ENCODE results near the gene EBF3.

DNA sequence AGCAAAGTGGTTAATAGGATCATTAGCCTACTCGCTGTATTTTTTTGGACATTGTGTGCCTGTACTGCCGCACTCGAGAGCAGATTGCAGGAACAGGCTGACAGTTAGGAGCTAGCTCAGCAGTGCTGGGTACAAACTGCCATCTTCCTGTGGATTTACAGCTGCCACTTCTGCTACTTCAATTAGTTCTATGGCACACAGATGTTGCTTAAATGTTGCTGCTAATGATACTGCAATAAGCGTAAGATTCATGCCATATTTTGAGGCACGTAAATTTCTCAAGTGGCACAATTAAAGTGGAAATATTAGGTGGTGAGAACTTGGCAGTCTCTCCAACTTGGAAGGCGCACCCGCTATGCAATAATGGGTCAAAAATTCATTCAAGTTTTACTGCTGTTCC is 171.9 kb downstream of the EBF3 start:
- TF ChIP-seq, protein P1, sequence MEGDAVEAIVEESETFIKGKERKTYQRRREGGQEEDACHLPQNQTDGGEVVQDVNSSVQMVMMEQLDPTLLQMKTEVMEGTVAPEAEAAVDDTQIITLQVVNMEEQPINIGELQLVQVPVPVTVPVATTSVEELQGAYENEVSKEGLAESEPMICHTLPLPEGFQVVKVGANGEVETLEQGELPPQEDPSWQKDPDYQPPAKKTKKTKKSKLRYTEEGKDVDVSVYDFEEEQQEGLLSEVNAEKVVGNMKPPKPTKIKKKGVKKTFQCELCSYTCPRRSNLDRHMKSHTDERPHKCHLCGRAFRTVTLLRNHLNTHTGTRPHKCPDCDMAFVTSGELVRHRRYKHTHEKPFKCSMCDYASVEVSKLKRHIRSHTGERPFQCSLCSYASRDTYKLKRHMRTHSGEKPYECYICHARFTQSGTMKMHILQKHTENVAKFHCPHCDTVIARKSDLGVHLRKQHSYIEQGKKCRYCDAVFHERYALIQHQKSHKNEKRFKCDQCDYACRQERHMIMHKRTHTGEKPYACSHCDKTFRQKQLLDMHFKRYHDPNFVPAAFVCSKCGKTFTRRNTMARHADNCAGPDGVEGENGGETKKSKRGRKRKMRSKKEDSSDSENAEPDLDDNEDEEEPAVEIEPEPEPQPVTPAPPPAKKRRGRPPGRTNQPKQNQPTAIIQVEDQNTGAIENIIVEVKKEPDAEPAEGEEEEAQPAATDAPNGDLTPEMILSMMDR (IDR thresholded peaks at IDR 0.05 in 8 of 11, conservative IDR thresholded peaks at IDR 0.05 in 3 of 11), result no peak
- TF ChIP-seq POLR2A (IDR thresholded peaks at IDR 0.05), result no peak
- no peak for TF ChIP-seq POLR2AphosphoS5 (IDR thresholded peaks at IDR 0.05)
